Activated CD8-positive, alpha-beta T cell treated with anti-CD3 and anti-CD28 coated beads for 36 hours (primary cell): ENCODE results near the gene PSMG3. TPM values are rescaled to one million over a fixed set of nuclear protein-coding genes. Genes with fewer than 3 reads are reported as not detected.

Source experiments
- ATAC-seq: fragments of 200-7000 bp; cut with Tn5 transposase; one replicate; pipeline ENCODE4 v1.10.0; 2021; ENCODE audit warnings: mild to moderate bottlenecking, moderate library complexity
- CTCF ChIA-PET: fragments of 350-600 bp; sonication (Branson Sonifier 250); formaldehyde crosslinking; loops from one replicate; lab custom pipeline; 2021; ENCODE audit warnings: antibody characterized with exemption; lab: Charles Lee
- POLR2A ChIA-PET: fragments of 350-600 bp; sonication (Branson Sonifier 250); formaldehyde crosslinking; loops from one replicate; lab custom pipeline; 2021; ENCODE audit warnings: antibody characterized with exemption; lab: Charles Lee
- DNase-seq: peaks from one replicate; pipeline ENCODE4 v3.0.0-alpha.2; 2020
- H3K27ac Mint-ChIP-seq: one replicate; pipeline ENCODE4 v1.8.0; 2021; ENCODE audit warnings: mild to moderate bottlenecking, mixed read lengths
- H3K27me3 Mint-ChIP-seq: one replicate; pipeline ENCODE4 v1.8.0; 2021; ENCODE audit warnings: mixed read lengths
- H3K36me3 Mint-ChIP-seq: one replicate; pipeline ENCODE4 v1.8.0; 2021; ENCODE audit warnings: low read depth, mixed read lengths
- H3K4me1 Mint-ChIP-seq: one replicate; pipeline ENCODE4 v1.8.0; 2021; ENCODE audit warnings: low read depth, mixed read lengths
- H3K4me3 Mint-ChIP-seq: one replicate; pipeline ENCODE4 v1.8.0; 2021; ENCODE audit warnings: mild to moderate bottlenecking, moderate library complexity, mixed read lengths
- H3K9me3 Mint-ChIP-seq: one replicate; pipeline ENCODE4 v1.8.0; 2021; ENCODE audit warnings: mixed read lengths
- CTCF ChIP-seq: fragments of 200-600 bp; IDR thresholded peaks from one replicate; pipeline ENCODE4 v1.8.0; 2022; ENCODE audit warnings: antibody characterized with exemption, mild to moderate bottlenecking
- intact Hi-C: fragments of 100-400 bp; cut with micrococcal nuclease; formaldehyde crosslinking; loops from one replicate; pipeline ENCODE4 v1.10.0; 2022
- total RNA-seq, 2 experiments: library from RNA; stranded (reverse); gene quantifications; one replicate each; pipeline ENCODE4 v1.2.3, GENCODE V29; 2021

Gene PSMG3
- total RNA-seq, 2 experiments from 2014 or later: 38.9 to 41.5 TPM

GRCh38 chr7:1607001-1607400 lies 37.2 kb upstream of the PSMG3 start:
- ChIA-PET CTCF (no interaction called here), POLR2A (no interaction called here)
- H3K27ac Mint-ChIP-seq: no peak overlapping the region
- H3K36me3 Mint-ChIP-seq: no peaks in the 10 kb centered on the region
- H3K4me3 Mint-ChIP-seq: no peak overlapping the region
- no peak for ATAC-seq
- DNase-seq: no peak
- no peaks in the 10 kb centered on the region for H3K9me3 Mint-ChIP-seq
- peaks cover 2% of the 10 kb centered on the region for H3K27me3 Mint-ChIP-seq
- no peak for TF ChIP-seq CTCF
- H3K4me1 Mint-ChIP-seq: peaks cover 3% of the 10 kb centered on the region
- intact Hi-C loops: no loop called here

- ATAC-seq: no peak
- TF ChIP-seq CTCF: no peak
- Mint-ChIP-seq H3K27ac (no peak overlapping the region), H3K27me3 (peaks cover 2% of the 10 kb centered on the region), H3K4me3 (no peak overlapping the region), H3K9me3 (no peaks in the 10 kb centered on the region), H3K36me3 (no peaks in the 10 kb centered on the region), H3K4me1 (peaks cover 3% of the 10 kb centered on the region)
- intact Hi-C loops: no loop called here
- ChIA-PET POLR2A (no interaction called here), CTCF (no interaction called here)
- DNase-seq: no peak
Observed at GRCh38 chr7:1604383-1604782, 34.6 kb upstream of the PSMG3 start.

GRCh38 chr7:1603346-1604225 lies 33.8 kb upstream of the PSMG3 start:
- TF ChIP-seq CTCF: no peak
- no peak for ATAC-seq
- intact Hi-C loops: no loop called here
- ChIA-PET CTCF (no interaction called here), POLR2A (no interaction called here)
- no peak overlapping the region for H3K27ac Mint-ChIP-seq
- H3K27me3 Mint-ChIP-seq: peaks cover 2% of the 10 kb centered on the region
- no peaks in the 10 kb centered on the region for H3K36me3 Mint-ChIP-seq
- H3K9me3 Mint-ChIP-seq: no peaks in the 10 kb centered on the region
- no peak for DNase-seq
- H3K4me3 Mint-ChIP-seq: no peak overlapping the region
- peaks cover 3% of the 10 kb centered on the region for H3K4me1 Mint-ChIP-seq

GRCh38 chr7:1602386-1602785 lies 32.6 kb upstream of the PSMG3 start:
- ChIA-PET CTCF (no interaction called here), POLR2A (no interaction called here)
- H3K4me3 Mint-ChIP-seq: no peak overlapping the region

More at GRCh38 chr7:1602386-1602785, 32.6 kb upstream of the PSMG3 start:
- Mint-ChIP-seq H3K4me1 (peaks cover 2% of the 10 kb centered on the region), H3K27me3 (peaks cover under 1% of the 10 kb centered on the region), H3K9me3 (no peaks in the 10 kb centered on the region), H3K27ac (no peak overlapping the region), H3K36me3 (no peaks in the 10 kb centered on the region)
- TF ChIP-seq CTCF: no peak
- ATAC-seq (no peak), DNase-seq (no peak)
- intact Hi-C loops: no loop called here
